GM12892 (cell line): ENCODE results near the gene CCDC136.

Source experiments
- POLR2A ChIP-seq: IDR thresholded peaks from 2 replicates; pipeline ENCODE4 v1.6.1; 2011; ENCODE audit warnings: low read depth, low read length, control low read depth
- POLR2AphosphoS5 ChIP-seq: IDR thresholded peaks from 2 replicates; pipeline ENCODE4 v1.6.1; 2011; ENCODE audit warnings: low read depth, low read length, control low read depth

- TF ChIP-seq POLR2A (no peak), POLR2AphosphoS5 (no peak)
Observed at GRCh38 chr7:128831994-128832879, 40.5 kb downstream of the CCDC136 start.
